NCI-H1694 treated with DMSO at 0.1 percent for 48 hours (cell line): ENCODE measurements around the gene KLHL7.
"Not testable (repeated sequence)": the region's sequence is repeated elsewhere in the genome, so short reads cannot be mapped to it uniquely, and the experiment has no call there.

Experiments
- DNase-seq: peaks from one replicate; lab custom pipeline; 2025; lab: John Stamatoyannopoulos, UW

KLHL7 gene

DNA sequence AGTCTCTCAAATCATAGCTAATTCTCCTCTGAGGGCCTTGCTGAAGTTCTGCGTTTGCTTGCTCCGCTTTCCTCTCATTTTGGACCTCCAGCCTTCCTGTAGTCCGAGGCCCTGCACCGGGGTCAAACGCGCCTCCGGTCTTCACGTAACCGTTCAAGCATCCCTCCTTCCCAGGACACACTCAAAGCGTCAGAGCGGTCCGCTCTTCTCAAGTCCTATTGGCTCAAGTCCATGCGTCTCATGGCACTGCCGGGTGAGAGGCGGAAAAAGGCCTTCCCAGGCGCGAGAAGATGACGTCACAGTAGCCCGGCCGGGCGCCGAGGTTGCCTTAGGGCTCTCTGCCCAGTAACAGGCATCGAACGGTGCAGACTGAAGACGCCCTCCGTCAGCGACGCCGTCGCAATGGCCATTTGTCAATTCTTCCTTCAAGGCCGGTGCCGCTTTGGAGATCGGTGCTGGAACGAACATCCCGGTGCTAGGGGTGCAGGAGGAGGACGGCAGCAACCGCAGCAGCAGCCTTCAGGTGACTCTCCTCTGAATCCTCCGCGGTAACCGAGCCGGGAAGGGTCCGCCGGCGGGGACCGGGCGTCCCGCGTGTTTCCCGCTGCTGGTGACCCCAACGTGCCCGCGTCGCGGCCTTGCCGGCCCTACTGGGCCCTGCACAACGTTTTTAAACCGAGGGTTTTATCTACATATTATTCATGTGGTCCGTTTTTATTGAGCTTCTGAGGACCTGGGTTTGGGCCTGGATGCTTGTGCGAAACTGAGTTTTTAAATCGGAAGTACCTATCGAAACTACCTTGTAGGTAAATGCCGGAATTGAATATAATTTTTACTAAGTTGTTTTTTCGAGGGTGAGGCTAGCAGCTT, 76.3 kb downstream of the KLHL7 start, which contains the start of gene NUP42:
NUP42 (plus strand) TSS at position 365 of the 870 bp plus-strand sequence; CDS start at position 403, 38 bp downstream.
- peak; percentile 95 for DNase-seq

DNA sequence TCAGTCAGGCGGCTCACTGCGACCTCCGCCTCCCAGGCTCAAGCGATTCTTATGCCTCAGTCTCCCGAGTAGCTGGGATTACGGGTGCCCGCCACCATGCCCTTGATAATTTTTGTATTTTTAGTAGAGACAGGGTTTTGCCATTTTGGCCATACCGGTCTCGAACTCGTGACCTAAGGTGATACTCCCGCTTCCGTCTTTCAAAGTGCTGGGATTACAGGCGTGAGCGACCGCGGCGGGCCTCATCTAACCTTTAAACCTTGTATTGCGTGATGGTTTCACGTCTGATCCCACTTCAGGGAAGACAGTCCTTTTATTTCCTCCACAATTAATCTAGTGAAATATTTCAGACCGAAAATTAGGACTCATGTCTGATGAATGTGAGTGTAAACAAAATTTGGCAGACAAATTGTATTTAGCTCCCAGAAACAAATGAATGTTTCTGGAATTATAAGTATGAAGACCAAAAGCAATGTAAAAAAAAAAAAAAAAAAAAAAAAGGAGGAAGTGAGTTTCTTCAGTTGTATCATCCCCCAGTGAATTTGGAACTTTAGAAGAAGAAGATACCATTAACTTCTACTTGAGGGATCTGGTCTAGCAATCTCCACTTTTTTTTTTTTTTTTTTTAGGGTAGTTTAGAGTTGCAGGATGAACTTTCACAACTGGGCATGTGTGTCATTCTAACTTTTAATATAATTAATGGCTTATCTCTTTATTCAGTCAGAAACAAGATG, 77.9 kb downstream of the KLHL7 start:
- DNase-seq, result no peak

DNA sequence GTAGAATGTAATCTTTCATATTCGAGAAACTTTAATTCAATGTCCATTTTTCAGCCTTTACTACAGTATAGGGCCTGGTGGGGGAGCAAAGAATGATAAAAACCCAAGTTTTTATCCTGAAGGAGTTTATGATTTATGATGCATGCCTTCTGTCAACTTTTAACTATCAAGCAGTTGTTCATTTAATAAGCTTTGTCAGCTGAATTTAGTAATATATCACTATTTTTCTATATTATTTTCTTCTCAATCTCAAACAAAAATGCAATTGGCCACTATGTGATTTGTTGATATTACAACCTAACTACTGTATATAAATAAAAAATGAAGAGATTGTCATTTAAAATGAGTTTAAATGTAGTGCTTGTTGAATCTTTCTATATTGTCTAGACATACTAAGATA, 78.7 kb downstream of the KLHL7 start:
- no peak for DNase-seq

GRCh38 chr7:23184709-23185359, 79.2 kb downstream of the KLHL7 start:
- peak; percentile 10 for DNase-seq

DNA sequence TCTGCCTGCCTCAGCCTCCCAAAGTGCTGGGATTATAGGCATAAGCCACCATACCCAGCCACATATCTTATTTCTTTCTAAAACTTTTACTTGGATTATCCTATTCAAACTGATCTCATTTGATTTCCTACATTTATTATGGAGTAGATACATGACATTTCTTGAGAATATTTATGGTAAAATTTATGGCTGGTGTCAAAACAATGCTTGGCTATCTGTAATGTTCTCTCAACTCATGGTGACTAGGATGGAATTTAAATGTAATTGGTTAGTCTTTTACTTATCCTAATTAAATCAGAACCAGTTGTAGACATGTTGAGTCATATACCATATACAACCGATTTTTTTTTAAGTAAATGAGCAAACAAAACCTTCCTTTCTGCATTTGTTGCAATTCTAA, 80.4 kb downstream of the KLHL7 start:
- DNase-seq, result no peak

- DNase-seq, result no peak
These were observed 85.4 kb downstream of the KLHL7 start for GRCh38 chr7:23191022-23191421.

DNA sequence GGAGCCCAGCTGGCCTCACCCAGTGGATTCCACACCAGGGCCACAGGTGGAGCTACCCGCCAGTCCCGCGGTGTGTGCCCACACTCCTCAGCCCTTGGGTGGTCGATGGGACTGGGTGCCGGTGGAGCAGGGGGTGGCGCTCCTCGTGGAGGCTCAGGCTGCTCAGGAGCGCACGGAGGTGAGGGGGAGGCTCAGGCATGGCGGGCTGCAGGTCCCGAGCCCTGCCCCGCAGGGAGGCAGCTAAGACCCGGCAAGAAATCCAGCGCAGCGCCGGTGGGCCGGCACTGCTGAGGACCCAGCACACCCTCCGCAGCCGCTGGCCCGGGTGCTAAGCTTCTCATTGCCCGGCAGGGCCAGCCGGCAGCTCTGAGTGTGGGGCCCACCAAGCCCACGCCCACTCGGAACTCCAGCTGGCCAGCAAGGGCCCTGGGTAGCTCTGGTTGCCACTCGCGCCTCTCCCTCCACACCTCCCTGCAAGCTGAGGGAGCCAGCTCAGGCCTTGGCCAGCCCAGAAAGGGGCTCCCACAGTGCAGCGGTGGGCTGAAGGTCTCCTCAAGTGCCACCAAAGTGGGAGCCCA, 88.2 kb downstream of the KLHL7 start:
- not testable (repeated sequence) for DNase-seq

DNA sequence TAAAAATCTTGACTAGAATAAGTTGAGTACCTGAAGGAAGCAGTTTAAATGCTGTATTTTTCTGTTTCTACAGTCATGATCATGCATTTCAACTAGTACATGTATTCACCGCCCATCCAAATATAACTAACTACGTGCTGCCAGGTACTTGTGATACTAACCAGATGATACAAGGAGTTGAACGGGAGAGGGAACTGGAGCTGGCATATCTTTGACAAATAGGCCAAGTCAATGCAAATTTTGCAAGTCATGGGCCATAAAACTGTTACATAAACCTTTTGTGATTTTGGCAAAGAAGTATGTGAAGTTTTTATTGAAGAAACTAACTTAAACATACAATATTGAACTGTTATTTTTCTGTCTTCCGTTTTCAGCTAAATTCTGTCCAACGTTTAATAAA, 90.7 kb downstream of the KLHL7 start:
- no peak for DNase-seq

DNA sequence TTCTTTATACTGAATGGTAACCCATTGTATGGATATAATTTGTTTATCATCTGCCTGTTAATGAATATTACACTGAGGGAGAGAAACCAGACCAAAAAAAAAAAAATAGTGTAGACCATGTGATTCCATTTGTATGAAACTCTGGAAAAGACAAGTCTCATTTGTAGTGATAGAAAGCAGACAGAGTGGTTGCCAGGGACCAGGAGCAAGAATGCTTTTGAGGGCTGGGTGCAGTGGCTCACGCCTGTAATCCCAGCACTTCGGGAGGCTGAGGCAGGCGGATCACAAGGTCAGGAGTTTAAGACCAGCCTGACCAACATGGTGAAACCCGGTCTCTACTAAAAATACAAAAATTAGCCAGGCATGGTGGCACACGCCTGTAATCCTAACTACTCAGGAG, 92.2 kb downstream of the KLHL7 start:
- not testable (repeated sequence) for DNase-seq

- DNase-seq, result no peak
These were observed 94.7 kb downstream of the KLHL7 start for GRCh38 chr7:23200331-23200730.

DNA sequence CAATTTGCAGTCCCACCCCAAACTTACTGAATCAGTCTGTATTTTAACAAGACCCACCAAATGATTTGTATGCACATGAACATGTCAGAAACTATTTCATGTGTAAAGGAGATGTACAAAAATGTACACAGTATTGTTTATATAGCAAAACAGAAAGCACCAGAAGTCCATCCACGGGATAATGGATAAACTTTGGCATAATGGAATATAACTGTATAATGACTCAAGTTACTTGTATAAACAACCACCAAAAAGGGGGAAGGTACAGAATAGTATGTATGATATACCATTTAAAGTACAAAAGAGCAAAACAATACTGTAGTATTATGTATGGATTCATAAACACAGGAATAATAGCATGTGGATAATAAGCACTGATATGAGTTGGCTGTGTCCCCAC, 98.7 kb downstream of the KLHL7 start:
- no peak for DNase-seq

DNA sequence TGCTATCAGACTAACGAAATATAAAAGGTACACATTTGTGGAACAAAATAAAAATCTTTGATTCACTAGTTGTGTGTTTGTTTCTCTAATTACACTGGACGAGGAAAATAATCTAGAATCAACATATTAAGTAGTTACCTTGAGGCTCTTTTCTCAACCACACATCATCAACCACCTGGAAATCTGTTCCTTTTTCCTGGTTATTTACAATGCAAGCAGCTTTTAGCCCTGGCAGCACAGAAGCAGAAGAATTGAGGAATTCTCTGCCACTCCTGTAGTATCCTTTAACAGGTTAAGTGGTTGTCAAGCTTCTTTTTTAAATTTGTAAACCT, 100.0 kb downstream of the KLHL7 start:
- DNase-seq, result no peak

DNA sequence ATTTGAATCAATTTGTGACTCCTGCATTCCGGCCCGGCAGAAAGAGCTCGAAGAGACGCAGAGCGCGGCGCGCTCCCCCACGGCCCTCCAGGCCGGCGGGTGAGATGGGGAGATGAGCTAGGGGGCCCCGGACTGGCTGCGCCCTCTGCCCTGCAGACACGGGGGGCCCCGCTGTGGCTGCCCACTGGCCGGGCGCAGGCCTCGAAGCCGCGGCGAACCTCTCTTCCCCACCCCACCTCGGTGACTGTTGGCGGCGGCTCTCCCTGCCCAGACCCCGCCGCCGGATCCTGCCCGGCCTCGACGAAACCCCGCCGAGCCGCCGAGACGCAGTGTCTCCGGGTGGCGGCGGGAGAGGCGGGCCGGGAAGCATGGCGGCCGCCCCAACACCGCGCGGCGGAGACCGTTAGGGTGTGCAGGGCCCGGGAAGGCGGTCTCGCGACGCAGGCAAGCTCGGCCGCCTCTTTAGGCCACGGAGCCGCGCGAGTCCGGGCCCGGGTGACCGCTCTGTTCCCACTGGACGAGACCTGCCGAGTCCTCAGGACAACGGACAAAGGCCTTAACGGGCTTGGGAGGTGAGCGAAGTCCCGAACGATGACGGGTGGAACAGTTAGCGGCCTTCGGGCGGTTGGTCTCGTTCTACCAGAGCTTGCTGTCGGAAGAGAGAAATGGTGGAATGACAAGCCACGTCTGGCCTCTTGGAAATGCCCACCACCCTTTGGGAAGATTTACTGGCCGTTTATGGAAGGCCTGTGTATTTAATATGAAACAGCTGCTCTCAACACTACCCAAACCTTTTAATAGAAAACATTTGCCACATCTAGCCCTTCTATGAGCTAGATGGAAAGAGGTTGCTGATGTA, 100.6 kb downstream of the KLHL7 start:
- DNase-seq, result no peak

GRCh38 chr7:23207021-23207420, 101.4 kb downstream of the KLHL7 start:
- DNase-seq, result no peak

- DNase-seq, result no peak
These were observed 102.3 kb downstream of the KLHL7 start for GRCh38 chr7:23207884-23208283.

DNA sequence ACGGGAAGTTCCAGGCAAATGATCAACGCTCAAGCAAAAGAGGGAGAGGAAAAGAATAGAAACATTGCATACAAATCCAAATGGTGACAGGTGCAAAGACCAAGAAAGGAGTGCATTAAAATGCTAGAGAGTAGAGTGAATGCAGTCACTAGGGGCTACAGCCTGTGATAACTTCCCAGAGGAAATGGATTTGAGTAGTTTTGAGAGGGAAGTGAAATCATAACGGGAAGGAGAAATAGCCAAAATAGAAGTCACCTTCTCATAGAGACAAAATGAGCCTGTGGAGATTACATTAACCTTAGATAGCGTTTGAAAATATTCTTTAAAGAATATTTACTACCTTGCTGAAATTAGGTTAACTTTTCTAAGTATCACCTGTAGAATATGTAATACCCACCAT, 102.7 kb downstream of the KLHL7 start:
- DNase-seq, result no peak

GRCh38 chr7:23210506-23210905, 104.9 kb downstream of the KLHL7 start:
- no peak for DNase-seq

DNA sequence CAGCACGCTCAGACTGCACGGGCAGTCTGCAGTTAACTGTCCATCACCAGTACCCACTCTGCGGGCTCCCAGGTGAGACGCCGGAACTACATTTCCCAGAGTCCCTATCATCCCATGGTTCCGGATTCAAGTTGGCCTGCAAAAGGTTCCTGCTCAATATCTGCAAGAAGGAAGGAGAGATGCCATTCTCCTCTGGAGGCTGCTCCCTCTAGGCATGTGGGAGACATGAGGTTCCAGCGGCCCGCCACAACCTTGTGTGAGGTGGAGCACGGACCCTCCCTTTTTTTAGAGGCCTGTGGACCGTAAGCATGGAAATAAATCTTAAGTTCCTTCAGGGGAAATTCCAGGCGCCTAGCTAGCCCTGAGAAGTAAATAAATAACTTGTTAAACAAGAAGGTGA, 106.0 kb downstream of the KLHL7 start:
- no peak for DNase-seq

DNA sequence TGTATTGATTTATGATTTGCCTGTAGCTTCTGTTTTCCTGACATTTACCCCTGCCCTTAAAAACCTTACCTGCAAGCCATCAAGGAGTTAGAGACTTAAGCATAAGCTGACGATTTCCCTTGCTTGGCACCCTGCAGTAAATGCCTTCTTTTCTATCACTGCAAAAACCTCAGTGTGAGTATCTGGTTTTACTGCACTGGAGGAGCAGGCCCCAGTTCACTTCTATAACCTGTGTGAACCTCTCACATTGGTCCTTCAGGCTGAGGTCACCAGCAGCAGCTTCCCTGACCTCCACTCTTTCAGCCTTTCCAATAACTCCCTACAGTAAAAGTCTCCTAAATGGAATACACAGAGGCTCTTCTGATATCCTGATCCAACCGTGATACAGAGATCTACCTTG, 106.8 kb downstream of the KLHL7 start:
- no peak for DNase-seq

- DNase-seq, result no peak
These were observed 107.3 kb downstream of the KLHL7 start for GRCh38 chr7:23212841-23213240.

- DNase-seq, result no peak
These were observed 108.2 kb downstream of the KLHL7 start for GRCh38 chr7:23213755-23214154.

- no peak for DNase-seq
These were observed 108.8 kb downstream of the KLHL7 start for GRCh38 chr7:23214423-23214822.
